ENCODE results near the gene PRR29.

Gene PRR29

DNA sequence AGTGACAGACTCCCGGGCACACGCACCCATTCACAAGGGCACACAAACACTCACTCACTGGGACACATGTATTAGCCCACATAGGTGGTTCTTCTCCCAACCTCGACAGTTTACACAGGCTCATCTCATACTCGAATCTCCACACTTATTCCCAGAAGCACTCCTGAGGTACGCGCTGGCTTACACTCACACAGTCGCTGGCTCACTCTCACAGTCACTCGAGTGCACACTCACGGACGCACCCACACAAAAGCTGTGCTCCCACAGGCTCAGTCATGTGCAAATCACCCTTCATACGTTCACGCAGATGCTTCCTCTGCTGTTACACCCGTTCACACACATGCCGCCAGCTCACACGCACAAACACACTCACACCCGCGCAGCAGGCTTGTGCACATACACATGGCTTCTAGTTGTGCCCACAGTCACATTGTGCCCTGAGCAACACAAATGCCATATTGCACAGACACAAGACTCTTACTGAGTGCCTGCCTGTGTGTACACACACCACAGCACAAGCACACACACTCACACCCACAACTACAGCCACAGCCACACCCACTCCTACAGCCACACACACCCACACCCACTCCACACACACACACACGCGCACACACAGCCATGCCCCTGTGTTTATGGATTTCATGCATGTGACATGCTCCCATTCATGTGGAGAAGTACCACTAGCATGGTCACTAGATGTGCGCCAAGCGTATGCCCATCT, 8.4 kb upstream of the PRR29 start:
- TF ChIP-seq, protein P1, sequence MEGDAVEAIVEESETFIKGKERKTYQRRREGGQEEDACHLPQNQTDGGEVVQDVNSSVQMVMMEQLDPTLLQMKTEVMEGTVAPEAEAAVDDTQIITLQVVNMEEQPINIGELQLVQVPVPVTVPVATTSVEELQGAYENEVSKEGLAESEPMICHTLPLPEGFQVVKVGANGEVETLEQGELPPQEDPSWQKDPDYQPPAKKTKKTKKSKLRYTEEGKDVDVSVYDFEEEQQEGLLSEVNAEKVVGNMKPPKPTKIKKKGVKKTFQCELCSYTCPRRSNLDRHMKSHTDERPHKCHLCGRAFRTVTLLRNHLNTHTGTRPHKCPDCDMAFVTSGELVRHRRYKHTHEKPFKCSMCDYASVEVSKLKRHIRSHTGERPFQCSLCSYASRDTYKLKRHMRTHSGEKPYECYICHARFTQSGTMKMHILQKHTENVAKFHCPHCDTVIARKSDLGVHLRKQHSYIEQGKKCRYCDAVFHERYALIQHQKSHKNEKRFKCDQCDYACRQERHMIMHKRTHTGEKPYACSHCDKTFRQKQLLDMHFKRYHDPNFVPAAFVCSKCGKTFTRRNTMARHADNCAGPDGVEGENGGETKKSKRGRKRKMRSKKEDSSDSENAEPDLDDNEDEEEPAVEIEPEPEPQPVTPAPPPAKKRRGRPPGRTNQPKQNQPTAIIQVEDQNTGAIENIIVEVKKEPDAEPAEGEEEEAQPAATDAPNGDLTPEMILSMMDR (conservative IDR thresholded peaks at IDR 0.05; ENCODE audit: low read depth, low read length) = no peak
- no peak overlapping the region for H3K4me3 ChIP-seq (ENCODE audit: low read depth, low read length)
- no peak for DNase-seq (ENCODE audit: low read depth)

DNA sequence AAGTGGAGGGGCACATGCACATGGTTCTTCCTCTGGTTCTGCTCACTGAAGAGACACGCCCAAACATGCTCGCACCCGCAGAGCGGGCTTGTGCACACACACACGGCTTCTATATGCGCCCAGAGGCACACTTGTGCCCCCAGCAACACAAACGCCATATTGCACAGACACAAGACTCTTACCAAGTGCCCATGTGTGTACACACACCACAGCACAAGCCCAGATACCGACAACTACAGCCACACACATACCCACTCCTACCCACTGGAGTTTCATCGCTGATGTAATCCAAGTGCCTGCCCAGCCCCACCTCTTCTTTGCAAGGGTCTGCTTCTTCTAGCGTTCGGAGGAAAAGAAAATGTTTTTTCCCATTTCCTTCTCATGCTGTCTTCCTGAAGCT, 6.5 kb upstream of the PRR29 start:
- no peak overlapping the region for H3K4me3 ChIP-seq (ENCODE audit: low read depth, low read length)
- TF ChIP-seq, protein P1 (conservative IDR thresholded peaks at IDR 0.05; ENCODE audit: low read depth, low read length) = no peak
- DNase-seq (ENCODE audit: low read depth) = no peak

DNA sequence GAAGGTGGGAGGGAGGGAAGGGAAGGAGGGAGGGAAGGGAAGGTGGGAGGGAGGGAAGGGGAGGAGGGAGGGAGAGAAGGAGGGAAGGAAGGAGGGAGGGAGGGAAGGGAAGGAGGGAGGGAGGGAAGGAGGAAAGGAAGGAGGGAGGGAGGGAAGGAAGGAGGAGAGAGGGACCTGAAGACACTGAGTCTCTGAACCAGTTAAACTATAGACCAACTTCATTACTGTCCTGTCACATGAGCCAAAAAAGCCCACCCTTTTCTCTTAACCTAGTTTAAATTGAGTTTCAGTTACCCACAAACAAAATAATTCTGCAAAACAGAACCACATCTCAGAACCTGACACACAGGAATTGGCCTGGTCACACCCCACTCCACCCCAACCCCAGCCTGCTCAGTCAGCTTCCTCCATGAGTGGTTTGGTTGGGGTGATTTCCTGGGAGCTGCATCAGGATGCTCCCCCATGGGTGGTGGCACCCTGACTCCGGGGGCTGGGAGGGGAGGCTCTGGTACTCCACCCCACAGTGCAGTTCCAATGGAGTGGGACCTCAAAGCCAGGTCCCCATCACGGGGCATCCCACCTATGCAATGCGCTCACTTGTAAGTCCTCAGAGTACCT, 4.7 kb upstream of the PRR29 start:
- DNase-seq (ENCODE audit: low read depth) = no peak
- TF ChIP-seq, protein P1 (conservative IDR thresholded peaks at IDR 0.05; ENCODE audit: low read depth, low read length) = no peak
- no peak overlapping the region for H3K4me3 ChIP-seq (ENCODE audit: low read depth, low read length)

DNA sequence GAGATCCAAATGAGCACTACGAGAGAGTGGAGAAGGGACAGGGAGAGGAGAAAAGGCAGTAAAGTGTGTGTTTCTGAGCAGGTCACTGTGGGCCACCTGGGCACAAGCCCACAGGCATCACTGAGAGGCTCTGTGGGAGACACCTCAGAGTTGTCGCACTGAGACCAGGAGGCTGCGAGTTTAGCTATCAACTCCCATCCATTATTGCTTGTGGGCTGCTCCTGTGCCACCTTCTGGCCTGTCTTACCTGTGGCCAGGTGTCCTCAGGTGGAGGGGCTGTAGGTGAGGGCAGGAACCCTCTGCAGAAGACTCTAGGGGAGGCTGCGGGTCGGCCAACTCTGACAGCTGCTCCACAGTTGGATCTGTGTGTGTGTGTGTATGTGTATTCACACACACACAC, 2.5 kb upstream of the PRR29 start:
- DNase-seq (ENCODE audit: low read depth) = no peak
- TF ChIP-seq, protein P1 (conservative IDR thresholded peaks at IDR 0.05; ENCODE audit: low read depth, low read length) = no peak
- H3K4me3 ChIP-seq (ENCODE audit: low read depth, low read length) = no peak overlapping the region

DNA sequence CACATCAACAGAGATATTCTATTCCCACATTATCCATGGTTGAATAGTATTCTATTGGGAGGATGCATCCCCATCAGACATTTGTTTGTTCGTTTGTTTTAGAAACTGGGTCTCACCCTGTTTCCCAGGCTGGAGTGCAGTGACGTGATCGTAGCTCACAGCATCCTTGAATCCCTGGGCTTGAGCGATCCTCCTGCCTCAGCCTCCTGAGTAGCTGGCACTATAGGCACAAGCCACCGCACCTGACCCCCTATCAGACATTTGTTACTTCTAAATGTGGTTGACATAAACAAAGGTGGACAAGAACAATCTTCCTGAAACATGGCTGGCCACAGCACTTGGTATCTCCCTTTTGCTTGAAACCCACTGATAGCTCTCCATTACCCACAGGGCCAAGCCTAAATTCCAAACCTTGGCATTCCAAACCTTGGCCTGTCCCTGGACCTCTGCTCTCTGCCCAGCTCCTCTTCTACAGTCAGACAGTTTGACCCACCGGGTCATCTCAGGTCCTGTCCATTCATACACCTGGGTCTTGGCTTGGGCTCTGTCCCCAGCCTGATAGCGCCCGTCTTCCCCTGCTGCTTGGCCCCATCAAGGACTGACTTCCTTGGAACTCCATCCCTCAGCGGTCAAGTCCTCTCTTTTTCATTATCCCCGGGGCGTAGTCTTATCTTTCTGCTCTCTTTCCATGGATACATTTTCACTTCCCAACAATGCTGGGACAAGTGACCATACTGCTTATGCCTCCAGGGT, 1.5 kb upstream of the PRR29 start:
- no peak overlapping the region for H3K4me3 ChIP-seq (ENCODE audit: low read depth, low read length)
- DNase-seq (ENCODE audit: low read depth) = no peak
- TF ChIP-seq, protein P1 (conservative IDR thresholded peaks at IDR 0.05; ENCODE audit: low read depth, low read length) = no peak

DNA sequence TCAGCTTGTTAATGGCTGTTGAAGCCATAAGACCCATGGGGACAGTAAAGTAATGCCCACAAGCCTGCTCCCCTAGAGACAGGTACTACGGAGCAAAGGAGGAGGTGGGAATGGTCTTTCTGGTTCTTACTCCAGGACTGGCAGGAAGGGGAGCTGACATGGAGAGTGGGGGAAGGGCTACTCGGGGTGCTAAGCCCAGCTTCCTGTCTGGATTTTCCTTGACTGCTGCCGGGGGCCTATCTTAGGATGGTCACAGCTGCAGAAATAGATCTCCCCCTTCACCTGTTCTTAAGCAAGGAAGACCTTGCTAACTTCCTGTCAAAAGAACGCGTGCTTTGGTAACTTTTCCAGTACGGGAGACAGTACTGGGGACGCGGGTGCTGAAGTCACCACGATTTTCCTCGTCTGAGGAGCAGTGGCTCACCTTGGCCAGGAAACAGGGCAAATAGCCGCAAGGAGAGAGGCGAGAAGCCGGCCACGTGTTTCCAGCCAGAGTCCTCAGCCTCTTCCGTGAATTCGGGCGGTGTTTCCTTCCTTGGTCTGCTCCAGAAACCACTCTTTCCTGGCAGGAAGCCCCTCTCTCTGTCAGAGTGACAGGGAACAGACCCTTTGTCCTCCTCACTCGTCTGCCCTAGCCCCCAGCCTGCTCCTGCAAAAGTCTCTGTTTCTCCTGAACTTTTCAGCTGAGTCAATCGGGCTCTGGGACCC, 656 bp upstream of the PRR29 start:
- peak overlapping the region; percentile 71 for H3K4me3 ChIP-seq (ENCODE audit: low read depth, low read length)
- TF ChIP-seq, protein P1 (conservative IDR thresholded peaks at IDR 0.05; ENCODE audit: low read depth, low read length) = no peak
- no peak for DNase-seq (ENCODE audit: low read depth)
